ENCODE results near the gene FSHB.
"Not testable (repeated sequence)": the region's sequence is repeated elsewhere in the genome, so short reads cannot be mapped to it uniquely, and the experiment has no call there.

Gene FSHB

GRCh38 chr11:30230714-30231113 lies at the start of gene FSHB:
TSS of gene FSHB (plus strand) at chr11:30231014. CDS start at chr11:30231903, 889 bp downstream.
- DNase-seq = no peak

- no peak for DNase-seq
Measured at GRCh38 chr11:30186748-30187147, 44.1 kb upstream of the FSHB start.

GRCh38 chr11:30192620-30193019 lies 38.2 kb upstream of the FSHB start:
- DNase-seq = no peak

- peak; percentile 82 for DNase-seq
Measured at GRCh38 chr11:30196400-30197206, 34.2 kb upstream of the FSHB start.

GRCh38 chr11:30197869-30198268 lies 32.9 kb upstream of the FSHB start:
- peak; percentile 49 for DNase-seq

- not testable (repeated sequence) for DNase-seq
Measured at GRCh38 chr11:30202989-30203388, 27.8 kb upstream of the FSHB start.

GRCh38 chr11:30203850-30204249 lies 27.0 kb upstream of the FSHB start:
- DNase-seq = no peak

- DNase-seq = no peak
Measured at GRCh38 chr11:30206249-30206996, 24.4 kb upstream of the FSHB start.

- DNase-seq = peak; percentile 88
Measured at GRCh38 chr11:30210357-30210756, 20.5 kb upstream of the FSHB start.

- DNase-seq = no peak
Measured at GRCh38 chr11:30216534-30216933, 14.3 kb upstream of the FSHB start.

- no peak for DNase-seq
Measured at GRCh38 chr11:30218278-30218677, 12.5 kb upstream of the FSHB start.

GRCh38 chr11:30225642-30226041 lies 5.2 kb upstream of the FSHB start:
- no peak for DNase-seq

GRCh38 chr11:30228323-30228884 lies 2.4 kb upstream of the FSHB start:
- no peak for DNase-seq

- DNase-seq = no peak
Measured at GRCh38 chr11:30239025-30239424, 8.2 kb downstream of the FSHB start.

GRCh38 chr11:30244265-30244664 lies 13.5 kb downstream of the FSHB start:
- no peak for DNase-seq

GRCh38 chr11:30245621-30246020 lies 14.8 kb downstream of the FSHB start:
- no peak for DNase-seq

- no peak for DNase-seq
Measured at GRCh38 chr11:30254307-30255298, 23.8 kb downstream of the FSHB start.

GRCh38 chr11:30255637-30256036 lies 24.8 kb downstream of the FSHB start:
- DNase-seq = no peak

- DNase-seq = no peak
Measured at GRCh38 chr11:30257058-30257457, 26.2 kb downstream of the FSHB start.

- DNase-seq = no peak
Measured at GRCh38 chr11:30258679-30259078, 27.9 kb downstream of the FSHB start.

GRCh38 chr11:30260813-30261212 lies 30.0 kb downstream of the FSHB start:
- no peak for DNase-seq

- DNase-seq = no peak
Measured at GRCh38 chr11:30261821-30262220, 31.0 kb downstream of the FSHB start.

GRCh38 chr11:30268638-30269037 lies 37.8 kb downstream of the FSHB start:
- DNase-seq = not testable (repeated sequence)

Data from islet precursor cell (in vitro differentiated cells).